HCT116 (cell line): Measurements from ENCODE around the gene RTL10. TPM values are rescaled to one million over a fixed set of nuclear protein-coding genes. Genes with fewer than 3 reads are reported as not detected.

Source experiments
- ATAC-seq: fragments of 200-7000 bp; cut with Tn5 transposase; 2 replicates; pipeline ENCODE4 v1.9.1; 2020; ENCODE audit warnings: mild to moderate bottlenecking, moderate library complexity
- BruUV-seq: library from RNA; stranded (reverse); fragments of 400-500 nt; replicated peaks from 2 replicates; lab custom pipeline; 2021; lab: Mats Ljungman, UMichigan
- CTCF ChIA-PET: fragments of 300-600 bp; sonication (Branson Sonifier 250); formaldehyde crosslinking; loops from one replicate; lab custom pipeline; 2021; ENCODE audit warnings: antibody characterized with exemption; lab: Charles Lee
- POLR2A ChIA-PET: fragments of 300-600, 350-600 bp; sonication (Branson Sonifier 250); formaldehyde crosslinking; loops from one replicate; lab custom pipeline; 2021; ENCODE audit warnings: antibody characterized with exemption; lab: Charles Lee
- RAD21 ChIA-PET, 2 experiments: fragments of 300-600 bp; sonication (Branson Sonifier 250); formaldehyde crosslinking; loops; one replicate each; lab custom pipeline; 2023; ENCODE audit warnings: low total read pairs in 2 of 2; ENCODE audit not compliant: uncharacterized antibody in 2 of 2, unreplicated experiment in 2 of 2, low non-redundant PET in 1 of 2; lab: Charles Lee
- DNase-seq: peaks from one replicate; pipeline ENCODE4 v3.0.0-alpha.2; 2010; ENCODE audit warnings: low read depth, low spot score
- H2AFZ ChIP-seq: fragments of 200-600 bp; shearing (Covaris generic), sonication (generic); 2 replicates; pipeline ENCODE4 v1.6.1; 2017; ENCODE audit warnings: low read depth, mixed run types, mixed read lengths, antibody characterized with exemption, low read length; ENCODE audit not compliant: poor library complexity, severe bottlenecking
- H3K27ac ChIP-seq: 2 replicates; pipeline ENCODE4 v1.5.1; 2012; ENCODE audit warnings: low read depth, low read length
- H3K27me3 ChIP-seq: fragments of 200-600 bp; sonication (generic); 2 replicates; pipeline ENCODE4 v1.6.1; 2016; ENCODE audit warnings: mixed run types, low read length, mixed read lengths; ENCODE audit not compliant: insufficient read depth
- H3K36me3 ChIP-seq, 2 experiments: fragments of 200-500 bp in 1 of 2; fragments of 200-600 bp in 1 of 2; sonication (Bioruptor generic) in 1 of 2; sonication (generic) in 1 of 2; 2 replicates each; pipeline versions ENCODE4 v1.5.1 to v1.6.1; 2014 to 2016; ENCODE audit warnings: low read length in 2 of 2, inconsistent platforms in 1 of 2, mixed read lengths in 1 of 2, mixed run types in 1 of 2; ENCODE audit not compliant: insufficient read depth in 2 of 2, control insufficient read depth in 1 of 2
- H3K4me1 ChIP-seq, 2 experiments: fragments of 200-600 bp in 1 of 2; sonication (generic) in 1 of 2; 2 replicates each; pipeline versions ENCODE4 v1.5.1 to v1.6.1; 2012 to 2017; ENCODE audit warnings: low read length in 2 of 2, inconsistent platforms in 1 of 2, mild to moderate bottlenecking in 1 of 2, mixed read lengths in 1 of 2, mixed run types in 1 of 2, moderate library complexity in 1 of 2; ENCODE audit not compliant: insufficient read depth in 2 of 2, control insufficient read depth in 1 of 2
- H3K4me2 ChIP-seq: fragments of 200-600 bp; sonication (generic); 2 replicates; pipeline ENCODE4 v1.6.1; 2017; ENCODE audit warnings: mixed run types, low read length, mixed read lengths
- H3K4me3 ChIP-seq, 2 experiments: fragments of 200-600 bp in 1 of 2; sonication (generic) in 1 of 2; replicated peaks in 1 of 2; 2 replicates each; pipeline ENCODE4 v1.5.1; 2011 to 2016; ENCODE audit warnings: low read length in 2 of 2, control low read depth in 1 of 2, low read depth in 1 of 2, mild to moderate bottlenecking in 1 of 2, mixed read lengths in 1 of 2, mixed run types in 1 of 2
- H3K79me2 ChIP-seq: fragments of 200-600 bp; sonication (generic); 2 replicates; pipeline ENCODE4 v1.6.1; 2017; ENCODE audit warnings: mild to moderate bottlenecking, mixed run types, low read length, moderate library complexity, mixed read lengths; ENCODE audit not compliant: insufficient read depth
- H3K9ac ChIP-seq: fragments of 200-600 bp; sonication (generic); 2 replicates; pipeline ENCODE4 v1.6.1; 2016; ENCODE audit warnings: low read length, mixed read lengths
- H3K9me2 ChIP-seq: fragments of 200-600 bp; sonication (generic), shearing (Covaris generic); 2 replicates; pipeline ENCODE4 v1.6.1; 2017; ENCODE audit warnings: mixed run types, mild to moderate bottlenecking, moderate library complexity; ENCODE audit not compliant: insufficient read depth
- H3K9me3 ChIP-seq, 2 experiments: fragments of 200-500 bp in 1 of 2; fragments of 200-600 bp in 1 of 2; sonication (Bioruptor generic) in 1 of 2; sonication (generic) in 1 of 2; 2 replicates each; pipeline ENCODE4 v1.6.1; 2014 to 2017; ENCODE audit warnings: low read length in 2 of 2, mixed read lengths in 2 of 2, inconsistent platforms in 1 of 2, low read depth in 1 of 2, mild to moderate bottlenecking in 1 of 2, mixed run types in 1 of 2, moderate library complexity in 1 of 2; ENCODE audit not compliant: control insufficient read depth in 1 of 2, insufficient read depth in 1 of 2
- H4K20me1 ChIP-seq: fragments of 200-600 bp; sonication (generic), shearing (Covaris generic); 2 replicates; pipeline ENCODE4 v1.6.1; 2017; ENCODE audit warnings: mixed run types, mild to moderate bottlenecking, moderate library complexity; ENCODE audit not compliant: insufficient read depth
- CEBPB ChIP-seq: IDR thresholded peaks from 2 replicates; pipeline ENCODE4 v1.6.1; 2012; ENCODE audit warnings: low read depth
- CTCF ChIP-seq, 3 experiments: fragments of 200-600 bp in 1 of 3; sonication (generic) in 1 of 3; IDR thresholded peaks in 2 of 3; conservative IDR thresholded peaks in 1 of 3; 2 replicates each; pipeline ENCODE4 v1.5.1; 2012 to 2017; ENCODE audit warnings: low read depth in 2 of 3, low read length in 2 of 3, antibody characterized with exemption in 1 of 3, borderline replicate concordance in 1 of 3, control low read depth in 1 of 3, mild to moderate bottlenecking in 1 of 3, mixed read lengths in 1 of 3, mixed run types in 1 of 3, moderate library complexity in 1 of 3; ENCODE audit not compliant: insufficient read depth in 1 of 3
- EGR1 ChIP-seq: IDR thresholded peaks from 2 replicates; pipeline ENCODE4 v1.6.1; 2012; ENCODE audit warnings: low read depth
- ELF1 ChIP-seq: IDR thresholded peaks from 2 replicates; pipeline ENCODE4 v1.6.1; 2012; ENCODE audit warnings: low read depth, borderline replicate concordance
- EZH2 ChIP-seq: fragments of 200-600 bp; sonication (generic); IDR thresholded peaks from 2 replicates; pipeline ENCODE4 v1.6.1; 2017; ENCODE audit warnings: antibody characterized with exemption, mixed run types
- EZH2phosphoT487 ChIP-seq: fragments of 200-600 bp; IDR thresholded peaks from 2 replicates; pipeline ENCODE4 v1.6.1; 2018; ENCODE audit warnings: antibody characterized with exemption, borderline replicate concordance
- FOSL1 ChIP-seq: IDR thresholded peaks from 2 replicates; pipeline ENCODE4 v1.6.1; 2012; ENCODE audit warnings: low read depth
- JUND ChIP-seq: IDR thresholded peaks from 2 replicates; pipeline ENCODE4 v1.6.1; 2012
- MAX ChIP-seq: IDR thresholded peaks from 2 replicates; pipeline ENCODE4 v1.6.1; 2012
- POLR2A ChIP-seq: IDR thresholded peaks from 2 replicates; pipeline ENCODE4 v1.7.0; 2011; ENCODE audit warnings: borderline replicate concordance; ENCODE audit not compliant: insufficient read depth, insufficient read length; ENCODE audit errors: extremely low read depth
- REST ChIP-seq: IDR thresholded peaks from 2 replicates; pipeline ENCODE4 v1.6.1; 2012; ENCODE audit warnings: low read depth
- SIN3A ChIP-seq: IDR thresholded peaks from 2 replicates; pipeline ENCODE4 v1.6.1; 2012; ENCODE audit warnings: low read depth
- SP1 ChIP-seq: IDR thresholded peaks from 2 replicates; pipeline ENCODE4 v1.6.1; 2012; ENCODE audit warnings: low read depth
- SRF ChIP-seq: IDR thresholded peaks from 2 replicates; pipeline ENCODE4 v1.6.1; 2012; ENCODE audit warnings: low read depth
- YY1 ChIP-seq: IDR thresholded peaks from 2 replicates; pipeline ENCODE4 v1.6.1; 2011; ENCODE audit warnings: low read length, low read depth, moderate library complexity, mild to moderate bottlenecking; ENCODE audit not compliant: insufficient replicate concordance; ENCODE audit errors: extremely low read depth
- ZBTB33 ChIP-seq: IDR thresholded peaks from 2 replicates; pipeline ENCODE4 v1.6.1; 2011; ENCODE audit warnings: mild to moderate bottlenecking, low read length, moderate library complexity; ENCODE audit not compliant: insufficient replicate concordance; ENCODE audit errors: extremely low read depth
- ZFX ChIP-seq: fragments of 450-650 bp; IDR thresholded peaks from 2 replicates; pipeline ENCODE4 v1.6.1; 2017
- intact Hi-C: fragments of 100-400 bp; cut with micrococcal nuclease; formaldehyde crosslinking; loops from 2 replicates; pipeline ENCODE4 v1.10.0; 2022
- total RNA-seq: library from RNA; stranded (reverse); gene quantifications from one replicate; pipeline ENCODE4 v1.2.1, GENCODE V29; 2021; ENCODE audit not compliant: unreplicated experiment

RTL10 gene
- total RNA-seq, 1 experiment from 2014 or later: 24.6 TPM

- Histone ChIP-seq H3K79me2 (no peaks in the 10 kb centered on the region), H3K4me3 (no peak overlapping the region), H3K36me3 (no peaks in the 10 kb centered on the region), H3K4me2 (no peak overlapping the region), H3K9me3 (no peaks in the 10 kb centered on the region), H4K20me1 (no peaks in the 10 kb centered on the region), H3K27ac (no peak overlapping the region), H3K9me2 (no peaks in the 10 kb centered on the region), H3K9ac (no peak overlapping the region), H2AFZ (no peak overlapping the region), H3K27me3 (no peaks in the 10 kb centered on the region), H3K4me1 (0 out of 4 replicates have a peak, but pooled peaks cover 0 to 1% of the 10 kb centered on the region in 2 experiments)
- intact Hi-C loops: no loop called here
- POLR2A ChIA-PET: no interaction called here
- no peak for ATAC-seq
- RAD21 ChIA-PET: no interaction called here
- DNase-seq: no peak
- BruUV-seq: no TSS peak
- CTCF ChIA-PET: interaction anchor here (1.5 kb wide), 1 partner anchor 172 kb away, joined by 6 read pairs; no protein-coding TSS in a partner anchor
- TF ChIP-seq ZBTB33 (no peak), POLR2A (no peak), ELF1 (no peak), EGR1 (no peak), FOSL1 (no peak), YY1 (no peak), ZFX (no peak), CTCF (IDR thresholded peaks at IDR 0.05 in 2 of 3, conservative IDR thresholded peaks at IDR 0.05 in 1 of 3; ENCODE audit: borderline replicate concordance in 1 of 3, insufficient read depth in 1 of 3, low read depth in 2 of 3, low read length in 2 of 3) (no peak), MAX (no peak), EZH2 (no peak), SP1 (no peak), REST (no peak), EZH2phosphoT487 (no peak), SIN3A (no peak), CEBPB (no peak), SRF (no peak), JUND (no peak)
Observed at GRCh38 chr22:19902245-19902715, 47.6 kb upstream of the RTL10 start.
